GOT3 (cell line): Measurements from ENCODE around the gene LRRTM3.

ENCODE experiments used
- DNase-seq: peaks from one replicate; lab custom pipeline; 2025; ENCODE audit warnings: mixed read lengths; lab: John Stamatoyannopoulos, UW

Gene LRRTM3

DNA sequence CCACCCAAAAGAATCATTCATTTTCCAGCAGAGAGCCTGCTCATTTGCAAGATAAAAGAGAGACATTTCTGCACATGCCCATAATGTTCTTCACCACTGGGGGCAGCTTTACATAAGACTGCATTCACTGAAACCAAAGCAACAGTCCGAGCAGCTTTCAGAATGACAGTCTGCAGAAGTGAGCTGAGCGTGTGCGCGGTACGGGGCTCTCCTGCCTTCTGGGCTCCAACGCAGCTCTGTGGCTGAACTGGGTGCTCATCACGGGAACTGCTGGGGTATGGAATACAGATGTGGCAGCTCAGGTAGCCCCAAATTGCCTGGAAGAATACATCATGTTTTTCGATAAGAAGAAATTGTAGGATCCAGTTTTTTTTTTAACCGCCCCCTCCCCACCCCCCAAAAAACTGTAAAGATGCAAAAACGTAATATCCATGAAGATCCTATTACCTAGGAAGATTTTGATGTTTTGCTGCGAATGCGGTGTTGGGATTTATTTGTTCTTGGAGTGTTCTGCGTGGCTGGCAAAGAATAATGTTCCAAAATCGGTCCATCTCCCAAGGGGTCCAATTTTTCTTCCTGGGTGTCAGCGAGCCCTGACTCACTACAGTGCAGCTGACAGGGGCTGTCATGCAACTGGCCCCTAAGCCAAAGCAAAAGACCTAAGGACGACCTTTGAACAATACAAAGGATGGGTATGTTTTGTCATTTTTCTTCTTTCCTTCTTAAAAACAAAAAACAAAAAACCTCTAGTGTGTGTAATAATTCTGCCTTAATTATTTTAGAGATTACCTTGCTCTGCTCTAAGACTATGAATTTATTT is at the start of gene LRRTM3:
TSS of gene LRRTM3 (plus strand) at position 141 of the 820 bp plus-strand sequence.
- no peak for DNase-seq

DNA sequence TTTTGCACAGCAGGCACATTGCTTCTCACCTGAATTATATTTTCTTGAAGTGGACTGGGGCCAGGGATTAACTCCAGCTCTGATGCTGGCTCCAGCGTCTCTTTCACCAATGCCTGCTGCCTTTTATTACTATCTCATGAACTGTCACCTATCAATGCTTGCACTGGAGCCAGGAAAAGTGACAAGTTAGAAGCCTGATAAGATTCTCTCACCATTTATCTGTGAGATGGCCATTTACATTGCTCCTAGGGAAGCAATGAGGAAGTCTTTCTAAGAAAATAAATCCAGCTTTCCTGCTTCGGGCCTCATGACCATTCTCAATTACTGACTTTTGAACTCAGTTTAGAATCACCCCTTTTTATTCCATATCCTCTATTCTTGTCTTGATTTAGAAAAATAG is 48.5 kb upstream of the LRRTM3 start:
- no peak for DNase-seq

DNA sequence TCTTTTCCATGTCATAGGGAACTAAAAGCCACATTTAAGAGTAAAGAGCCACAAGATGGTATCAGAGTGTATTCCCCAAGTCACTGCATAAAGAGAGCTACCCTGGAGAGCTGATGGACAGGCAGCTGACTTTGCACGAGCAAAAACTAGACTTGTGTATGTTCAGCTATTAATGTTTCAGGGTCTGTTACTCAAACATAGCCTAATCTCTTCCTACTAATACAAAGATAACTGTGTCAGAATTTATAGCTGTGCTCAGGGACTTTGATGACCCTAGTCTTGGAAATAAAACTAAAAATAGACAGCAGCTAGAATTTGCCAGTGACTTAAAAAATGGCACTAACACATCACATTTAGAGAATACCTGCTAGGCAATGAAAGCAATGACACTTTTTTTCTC is 45.5 kb upstream of the LRRTM3 start:
- no peak for DNase-seq

DNA sequence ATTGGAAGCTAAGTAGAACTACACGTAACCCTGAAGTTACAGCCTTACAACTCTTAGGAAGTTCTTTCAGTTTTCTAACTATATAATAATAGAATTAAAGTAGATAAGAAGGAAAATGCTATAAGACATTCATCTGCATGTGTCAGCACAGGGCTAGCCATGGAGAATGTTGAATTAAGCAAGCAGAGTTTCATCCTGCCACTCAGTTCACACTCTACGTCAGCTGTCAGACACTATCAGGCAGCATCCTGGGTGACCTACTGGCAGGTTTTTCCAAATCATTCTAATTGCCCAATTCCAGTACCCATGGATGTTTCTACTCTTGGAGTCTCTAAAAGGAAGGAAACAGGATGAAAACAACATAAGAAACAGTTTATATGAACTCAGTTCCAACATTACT is 45.0 kb upstream of the LRRTM3 start:
- no peak for DNase-seq

DNA sequence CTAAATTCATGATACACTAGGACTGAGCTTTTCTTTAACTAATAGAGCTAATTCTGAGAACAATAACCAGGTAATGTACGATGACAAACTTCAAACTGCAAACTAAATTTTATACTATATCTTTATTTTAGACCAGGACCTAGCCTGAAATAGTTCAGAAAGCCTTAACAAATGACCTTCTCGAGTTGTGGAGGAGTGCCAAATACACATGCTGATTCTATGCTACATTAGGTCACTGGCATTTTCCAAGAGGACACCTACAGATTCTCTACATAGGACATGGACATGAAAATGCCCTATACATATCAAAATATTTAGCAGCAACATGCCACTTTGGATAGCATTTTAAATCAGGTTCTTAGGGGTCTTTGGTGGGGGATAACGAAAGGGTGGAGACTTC is 44.0 kb upstream of the LRRTM3 start:
- DNase-seq = no peak

GRCh38 chr10:66882271-66882670 is 43.6 kb upstream of the LRRTM3 start:
- DNase-seq = no peak

- no peak for DNase-seq
Observed at GRCh38 chr10:66886848-66887247, 39.0 kb upstream of the LRRTM3 start.

DNA sequence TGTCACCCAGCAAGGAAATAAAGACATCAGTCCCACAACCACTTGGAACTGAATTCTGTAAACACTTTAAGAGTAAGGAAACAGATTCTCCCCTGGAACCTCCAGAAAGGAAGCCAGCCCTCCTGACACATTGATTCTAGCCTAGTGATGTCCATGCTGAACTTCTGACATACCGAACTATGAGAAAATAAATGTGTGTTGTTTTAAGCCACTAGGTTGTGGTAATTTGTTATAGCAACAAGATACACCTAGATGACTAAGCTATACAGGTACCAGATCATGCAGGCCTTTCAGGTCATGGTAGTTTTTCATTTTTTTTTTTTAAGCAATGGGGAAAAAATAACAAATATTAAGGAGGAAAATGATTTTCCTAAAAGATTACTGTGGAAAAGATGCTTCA is 37.6 kb upstream of the LRRTM3 start:
- DNase-seq = no peak

DNA sequence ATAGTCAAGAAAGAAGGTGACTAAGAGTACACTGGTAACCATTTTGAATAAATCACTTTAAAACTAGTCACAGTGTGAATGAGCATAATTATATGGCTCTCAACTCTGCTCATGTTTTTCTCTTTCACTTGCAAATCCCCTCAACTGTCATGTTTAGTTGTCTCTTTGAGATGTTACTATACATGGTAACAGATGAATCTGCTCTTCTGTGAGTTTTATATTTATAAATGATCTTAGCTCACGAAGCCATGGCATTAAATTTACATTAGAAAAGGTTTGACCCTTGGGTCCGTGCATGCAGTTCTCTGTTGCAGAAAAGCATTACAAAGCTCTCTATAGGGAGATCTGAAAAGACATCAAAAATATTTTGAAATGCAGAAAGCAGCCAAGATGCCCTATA is 33.0 kb upstream of the LRRTM3 start:
- DNase-seq = no peak

- DNase-seq = no peak
Observed at GRCh38 chr10:66910671-66911070, 15.2 kb upstream of the LRRTM3 start.

- DNase-seq = no peak
Observed at GRCh38 chr10:66916030-66916429, 9.8 kb upstream of the LRRTM3 start.

GRCh38 chr10:66917104-66917503 is 8.7 kb upstream of the LRRTM3 start:
- DNase-seq = no peak

DNA sequence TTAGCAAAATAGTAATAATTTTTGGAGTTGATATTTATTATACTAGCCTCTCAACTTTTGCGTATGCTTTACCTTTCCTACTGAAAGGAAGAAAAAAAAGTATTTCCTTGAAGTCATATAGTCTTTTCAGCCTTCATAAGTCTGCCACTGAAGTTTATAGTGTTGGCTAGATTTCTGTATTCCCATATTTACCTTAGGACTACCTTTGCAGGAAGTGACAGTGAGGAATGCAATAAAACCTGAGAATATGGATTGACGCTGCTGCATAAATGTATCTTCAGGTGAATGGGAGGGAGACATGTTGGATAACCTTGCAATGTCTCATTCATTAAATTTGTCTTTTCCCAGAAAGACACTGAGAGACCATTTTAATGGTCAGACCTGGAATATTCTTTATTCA is 6.6 kb upstream of the LRRTM3 start:
- DNase-seq = no peak

DNA sequence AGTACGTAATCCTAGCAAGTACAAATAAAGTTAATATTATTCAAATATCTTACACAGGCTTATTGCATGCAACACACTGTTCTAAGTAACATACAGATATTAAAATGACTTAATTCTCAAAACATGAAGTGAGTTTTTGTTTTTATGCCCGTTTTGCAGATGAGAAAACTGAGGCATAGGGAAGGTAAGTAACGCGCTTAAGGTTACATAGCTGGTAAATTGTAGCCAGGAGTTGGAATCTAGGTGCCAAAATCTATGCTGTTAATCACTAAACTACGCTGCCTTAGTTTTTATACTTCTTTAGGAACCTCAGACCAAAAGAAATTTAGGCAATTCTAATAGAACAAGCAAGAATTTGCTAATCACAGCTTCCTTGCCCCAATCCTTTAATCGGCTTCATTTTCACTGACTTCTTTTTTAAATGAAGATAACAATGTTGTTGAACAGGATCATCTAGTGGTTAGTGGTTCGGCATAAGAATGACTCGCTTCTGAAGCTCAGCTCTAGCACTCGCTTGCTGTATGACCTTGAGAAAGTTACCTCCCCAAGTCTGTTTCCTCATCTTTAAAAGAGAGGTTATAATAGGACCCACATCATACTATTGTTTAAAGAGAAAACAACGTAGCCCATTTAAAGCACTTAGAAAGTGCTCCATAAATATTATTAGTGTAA is 1.0 kb upstream of the LRRTM3 start:
- no peak for DNase-seq

DNA sequence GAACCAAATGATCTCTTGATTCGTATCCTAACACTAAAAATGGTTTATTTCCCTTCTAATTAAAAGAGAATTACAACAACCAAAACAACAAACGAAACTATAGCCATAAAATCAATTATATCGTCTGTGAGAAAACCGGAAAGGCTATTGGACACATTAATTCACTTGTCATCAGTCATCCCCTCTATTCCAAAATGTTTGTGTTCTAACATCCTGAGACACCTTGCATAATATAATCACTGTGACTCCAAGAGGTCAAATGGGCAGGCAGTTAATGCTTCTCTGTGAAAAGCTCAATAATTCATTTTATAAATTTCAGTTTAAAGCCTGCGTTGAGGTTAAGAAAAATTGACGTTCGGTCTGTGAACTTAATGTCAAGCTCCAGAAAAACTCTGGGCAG is 463 bp upstream of the LRRTM3 start:
- no peak for DNase-seq

DNA sequence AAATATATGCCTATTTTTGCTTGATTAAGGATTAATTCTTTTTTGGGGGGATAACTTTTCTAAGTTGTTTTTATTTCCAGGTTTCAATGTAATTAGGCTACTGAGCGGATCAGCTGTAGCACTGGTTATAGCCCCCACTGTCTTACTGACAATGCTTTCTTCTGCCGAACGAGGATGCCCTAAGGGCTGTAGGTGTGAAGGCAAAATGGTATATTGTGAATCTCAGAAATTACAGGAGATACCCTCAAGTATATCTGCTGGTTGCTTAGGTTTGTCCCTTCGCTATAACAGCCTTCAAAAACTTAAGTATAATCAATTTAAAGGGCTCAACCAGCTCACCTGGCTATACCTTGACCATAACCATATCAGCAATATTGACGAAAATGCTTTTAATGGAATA is 1.0 kb downstream of the LRRTM3 start:
- no peak for DNase-seq

- no peak for DNase-seq
Observed at GRCh38 chr10:66927251-66927935, 1.6 kb downstream of the LRRTM3 start.

DNA sequence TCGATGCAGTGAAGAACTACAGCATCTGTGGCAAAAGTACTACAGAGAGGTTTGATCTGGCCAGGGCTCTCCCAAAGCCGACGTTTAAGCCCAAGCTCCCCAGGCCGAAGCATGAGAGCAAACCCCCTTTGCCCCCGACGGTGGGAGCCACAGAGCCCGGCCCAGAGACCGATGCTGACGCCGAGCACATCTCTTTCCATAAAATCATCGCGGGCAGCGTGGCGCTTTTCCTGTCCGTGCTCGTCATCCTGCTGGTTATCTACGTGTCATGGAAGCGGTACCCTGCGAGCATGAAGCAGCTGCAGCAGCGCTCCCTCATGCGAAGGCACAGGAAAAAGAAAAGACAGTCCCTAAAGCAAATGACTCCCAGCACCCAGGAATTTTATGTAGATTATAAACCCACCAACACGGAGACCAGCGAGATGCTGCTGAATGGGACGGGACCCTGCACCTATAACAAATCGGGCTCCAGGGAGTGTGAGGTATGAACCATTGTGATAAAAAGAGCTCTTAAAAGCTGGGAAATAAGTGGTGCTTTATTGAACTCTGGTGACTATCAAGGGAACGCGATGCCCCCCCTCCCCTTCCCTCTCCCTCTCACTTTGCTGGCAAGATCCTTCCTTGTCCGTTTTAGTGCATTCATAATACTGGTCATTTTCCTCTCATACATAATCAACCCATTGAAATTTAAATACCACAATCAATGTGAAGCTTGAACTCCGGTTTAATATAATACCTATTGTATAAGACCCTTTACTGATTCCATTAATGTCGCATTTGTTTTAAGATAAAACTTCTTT is 2.3 kb downstream of the LRRTM3 start:
- DNase-seq = no peak

DNA sequence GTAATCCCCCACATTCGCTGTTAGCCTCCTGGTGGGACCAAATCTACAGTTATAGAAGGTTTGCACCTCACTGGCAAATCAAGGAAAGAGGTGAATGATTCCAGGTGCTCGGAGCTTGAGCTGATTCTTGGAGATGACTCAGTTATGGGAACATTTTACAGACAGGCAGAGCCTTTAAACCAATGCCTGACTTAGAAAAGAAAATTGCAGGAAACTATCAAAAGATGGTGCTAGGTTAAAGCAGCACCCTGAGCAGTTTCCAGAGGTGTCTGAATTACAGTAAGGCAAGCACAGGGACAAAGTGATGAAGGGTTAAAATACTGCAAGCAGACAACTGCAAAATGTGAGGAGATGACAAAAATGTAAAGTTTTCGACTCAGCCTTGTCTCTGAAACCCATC is 2.9 kb downstream of the LRRTM3 start:
- DNase-seq = no peak

DNA sequence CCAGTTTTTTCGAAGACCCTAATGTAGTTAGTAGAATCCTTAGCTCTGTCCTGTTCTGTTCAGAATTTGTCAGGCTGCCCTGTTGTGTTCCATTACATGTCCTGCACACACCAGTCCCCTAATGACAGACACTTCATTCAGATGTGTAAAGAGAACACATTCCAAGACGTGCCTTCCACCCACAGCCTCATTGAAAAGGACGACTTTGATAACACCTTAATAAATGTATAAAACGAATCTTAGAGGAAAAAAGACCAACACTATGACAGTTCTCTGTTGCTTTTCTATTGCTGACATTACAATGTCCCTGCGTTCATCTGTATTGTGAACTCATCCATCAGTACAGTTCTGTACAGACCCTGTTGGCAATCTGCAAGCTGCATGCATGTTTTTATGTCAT is 3.5 kb downstream of the LRRTM3 start:
- DNase-seq = no peak

DNA sequence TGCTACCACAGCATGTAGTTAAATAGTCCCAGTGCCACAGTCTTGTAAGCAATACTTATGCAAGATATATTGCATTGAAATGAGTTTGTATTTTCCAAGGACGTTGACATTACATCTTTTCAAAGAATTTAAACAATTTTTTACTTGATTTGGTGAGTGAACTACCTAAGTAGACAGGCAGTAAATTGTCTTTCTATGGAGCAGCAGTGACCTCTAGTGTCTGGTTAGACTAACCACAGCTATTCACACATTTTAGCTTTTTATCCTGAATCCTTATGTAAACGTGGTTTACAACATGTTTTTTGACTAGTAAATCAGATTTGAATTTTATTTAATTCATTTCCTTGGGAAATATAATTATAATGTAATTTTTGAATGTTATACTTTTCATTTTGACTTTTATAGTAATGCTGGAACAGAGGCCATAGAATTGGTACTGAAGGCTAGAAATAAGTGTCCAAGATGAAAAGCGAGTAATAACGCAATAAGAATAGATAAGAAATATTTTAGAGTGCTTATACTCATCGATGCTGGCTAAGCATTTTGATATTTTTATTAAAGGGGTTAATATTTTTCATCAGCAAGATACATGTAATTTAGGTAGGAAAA is 5.6 kb downstream of the LRRTM3 start:
- DNase-seq = no peak

GRCh38 chr10:66931949-66932343 is 6.1 kb downstream of the LRRTM3 start:
- no peak for DNase-seq
